Measurements from ENCODE around the gene AMPH. TPM values are rescaled to one million over a fixed set of nuclear protein-coding genes. Genes with fewer than 3 reads are reported as not detected.

The AMPH gene
- polyA plus RNA-seq, 1 experiment, result 1.5 TPM

DNA sequence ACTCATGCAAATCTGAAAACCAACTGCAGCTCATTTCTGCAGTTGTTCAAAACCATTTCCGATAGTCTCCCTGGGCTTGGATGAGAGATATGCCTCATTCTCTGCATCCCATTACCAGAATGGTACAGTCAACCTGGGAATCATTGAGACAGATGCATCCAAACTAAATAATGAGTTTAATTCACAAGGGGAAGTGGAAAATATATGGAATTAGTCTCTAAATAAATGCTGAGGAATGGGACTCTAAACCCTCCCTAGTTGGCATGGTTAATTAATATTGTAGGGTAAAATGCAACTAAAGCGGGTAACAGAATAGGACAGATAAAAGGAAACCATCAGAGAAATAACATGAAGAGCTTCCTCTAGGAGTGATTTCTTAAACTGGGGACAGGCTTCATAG is 118.9 kb downstream of the AMPH start:
- Histone ChIP-seq H3K27me3 (ENCODE audit: control insufficient read depth, insufficient read depth, low read length) (no peaks in the 10 kb centered on the region), H3K36me3 (ENCODE audit: control insufficient read depth, insufficient read depth, low read length) (no peaks in the 10 kb centered on the region), H3K4me3 (ENCODE audit: low read depth, low read length) (no peak overlapping the region)
- no peak for DNase-seq (ENCODE audit: low read depth)
- ChIA-PET CTCF (no interaction called here), POLR2A (no interaction called here)
- TF ChIP-seq, protein P1, sequence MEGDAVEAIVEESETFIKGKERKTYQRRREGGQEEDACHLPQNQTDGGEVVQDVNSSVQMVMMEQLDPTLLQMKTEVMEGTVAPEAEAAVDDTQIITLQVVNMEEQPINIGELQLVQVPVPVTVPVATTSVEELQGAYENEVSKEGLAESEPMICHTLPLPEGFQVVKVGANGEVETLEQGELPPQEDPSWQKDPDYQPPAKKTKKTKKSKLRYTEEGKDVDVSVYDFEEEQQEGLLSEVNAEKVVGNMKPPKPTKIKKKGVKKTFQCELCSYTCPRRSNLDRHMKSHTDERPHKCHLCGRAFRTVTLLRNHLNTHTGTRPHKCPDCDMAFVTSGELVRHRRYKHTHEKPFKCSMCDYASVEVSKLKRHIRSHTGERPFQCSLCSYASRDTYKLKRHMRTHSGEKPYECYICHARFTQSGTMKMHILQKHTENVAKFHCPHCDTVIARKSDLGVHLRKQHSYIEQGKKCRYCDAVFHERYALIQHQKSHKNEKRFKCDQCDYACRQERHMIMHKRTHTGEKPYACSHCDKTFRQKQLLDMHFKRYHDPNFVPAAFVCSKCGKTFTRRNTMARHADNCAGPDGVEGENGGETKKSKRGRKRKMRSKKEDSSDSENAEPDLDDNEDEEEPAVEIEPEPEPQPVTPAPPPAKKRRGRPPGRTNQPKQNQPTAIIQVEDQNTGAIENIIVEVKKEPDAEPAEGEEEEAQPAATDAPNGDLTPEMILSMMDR (IDR thresholded peaks at IDR 0.05; ENCODE audit: insufficient read depth, low read depth, low read length), result no peak

GRCh38 chr7:38507384-38507783 is 123.8 kb downstream of the AMPH start:
- TF ChIP-seq, protein P1 (IDR thresholded peaks at IDR 0.05; ENCODE audit: insufficient read depth, low read depth, low read length), result no peak
- DNase-seq (ENCODE audit: low read depth), result no peak
- H3K4me3 ChIP-seq (ENCODE audit: low read depth, low read length), result no peak overlapping the region
- no peaks in the 10 kb centered on the region for H3K27me3 ChIP-seq (ENCODE audit: control insufficient read depth, insufficient read depth, low read length)
- CTCF ChIA-PET, result no interaction called here
- H3K36me3 ChIP-seq (ENCODE audit: control insufficient read depth, insufficient read depth, low read length), result no peaks in the 10 kb centered on the region
- POLR2A ChIA-PET, result no interaction called here

- ChIA-PET POLR2A (interaction anchor here (0.6 kb wide), 1 partner anchor 906 kb away, joined by 4 read pairs; no protein-coding TSS in a partner anchor), CTCF (no interaction called here)
These were observed 124.4 kb downstream of the AMPH start for GRCh38 chr7:38506756-38507155.

GRCh38 chr7:38506004-38506403 is 125.2 kb downstream of the AMPH start:
- POLR2A ChIA-PET, result interaction anchor here (0.6 kb wide), 1 partner anchor 907 kb away, joined by 4 read pairs; no protein-coding TSS in a partner anchor
- Histone ChIP-seq H3K4me3 (ENCODE audit: low read depth, low read length) (no peak overlapping the region), H3K27me3 (ENCODE audit: control insufficient read depth, insufficient read depth, low read length) (no peaks in the 10 kb centered on the region), H3K36me3 (ENCODE audit: control insufficient read depth, insufficient read depth, low read length) (no peaks in the 10 kb centered on the region)
- TF ChIP-seq, protein P1 (IDR thresholded peaks at IDR 0.05; ENCODE audit: insufficient read depth, low read depth, low read length), result no peak
- no peak for DNase-seq (ENCODE audit: low read depth)
- CTCF ChIA-PET, result no interaction called here

More at GRCh38 chr7:38506756-38507155, 124.4 kb downstream of the AMPH start:
- no peaks in the 10 kb centered on the region for H3K27me3 ChIP-seq (ENCODE audit: control insufficient read depth, insufficient read depth, low read length)
- H3K36me3 ChIP-seq (ENCODE audit: control insufficient read depth, insufficient read depth, low read length), result no peaks in the 10 kb centered on the region
- TF ChIP-seq, protein P1 (IDR thresholded peaks at IDR 0.05; ENCODE audit: insufficient read depth, low read depth, low read length), result no peak
- DNase-seq (ENCODE audit: low read depth), result no peak
- H3K4me3 ChIP-seq (ENCODE audit: low read depth, low read length), result no peak overlapping the region

DNA sequence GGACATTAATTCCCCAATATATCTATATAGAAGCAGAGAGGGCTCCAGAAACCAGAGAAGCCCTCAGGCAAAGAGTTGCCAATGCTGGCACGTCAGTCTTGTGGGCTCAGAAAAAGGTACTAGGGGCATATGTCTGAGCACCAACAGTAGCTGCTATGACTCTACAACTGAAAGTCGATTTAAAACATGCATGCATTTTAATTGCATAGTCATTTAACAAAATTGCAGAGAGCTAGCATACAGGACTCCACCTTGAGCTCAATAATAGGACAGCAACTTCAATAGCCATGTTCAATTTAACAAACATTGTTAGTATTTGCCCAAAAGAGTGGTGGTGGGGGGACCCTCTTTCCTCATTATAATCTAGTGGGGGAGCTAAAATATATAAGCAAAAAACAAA is 126.5 kb downstream of the AMPH start:
- ChIA-PET POLR2A (no interaction called here), CTCF (no interaction called here)
- no peaks in the 10 kb centered on the region for H3K27me3 ChIP-seq (ENCODE audit: control insufficient read depth, insufficient read depth, low read length)
- TF ChIP-seq, protein P1 (IDR thresholded peaks at IDR 0.05; ENCODE audit: insufficient read depth, low read depth, low read length), result no peak
- no peak overlapping the region for H3K4me3 ChIP-seq (ENCODE audit: low read depth, low read length)
- no peak for DNase-seq (ENCODE audit: low read depth)
- no peaks in the 10 kb centered on the region for H3K36me3 ChIP-seq (ENCODE audit: control insufficient read depth, insufficient read depth, low read length)

Data from BJ (cell line).